HG02623 (cell line): ENCODE measurements around the gene TNFAIP3.
A peak's percentile ranks its signal among the peaks of the same experiment; 100 is the strongest.

ENCODE experiments used
- ATAC-seq: cut with Tn5 transposase; IDR thresholded peaks from one replicate; pipeline ENCODE4 v1.9.1; 2021; ENCODE audit warnings: moderate library complexity; ENCODE audit not compliant: unreplicated experiment

TNFAIP3 gene

GRCh38 chr6:137862419-137863090 lies 4.5 kb upstream of the TNFAIP3 start:
- no peak for ATAC-seq

GRCh38 chr6:137863091-137863797 lies 3.8 kb upstream of the TNFAIP3 start:
- no peak for ATAC-seq

GRCh38 chr6:137864812-137865508 lies 2.1 kb upstream of the TNFAIP3 start:
- no peak for ATAC-seq

GRCh38 chr6:137866200-137866913 lies 702 bp upstream of the TNFAIP3 start:
- peak; percentile 21 for ATAC-seq

GRCh38 chr6:137867685-137868509 lies 838 bp downstream of the TNFAIP3 start:
- no peak for ATAC-seq

- no peak for ATAC-seq
Measured at GRCh38 chr6:137868721-137869548, 1.9 kb downstream of the TNFAIP3 start.

GRCh38 chr6:137869549-137870307 lies 2.7 kb downstream of the TNFAIP3 start:
- no peak for ATAC-seq

- no peak for ATAC-seq
Measured at GRCh38 chr6:137870308-137870644, 3.2 kb downstream of the TNFAIP3 start.

- peak; percentile 18 for ATAC-seq
Measured at GRCh38 chr6:137870744-137871247, 3.7 kb downstream of the TNFAIP3 start.

- ATAC-seq, result no peak
Measured at GRCh38 chr6:137871291-137871690, 4.2 kb downstream of the TNFAIP3 start.

- no peak for ATAC-seq
Measured at GRCh38 chr6:137871831-137872454, 4.9 kb downstream of the TNFAIP3 start.

- ATAC-seq, result no peak
Measured at GRCh38 chr6:137872581-137873115, 5.6 kb downstream of the TNFAIP3 start.

- peak; percentile 46 for ATAC-seq
Measured at GRCh38 chr6:137873273-137873762, 6.3 kb downstream of the TNFAIP3 start.

GRCh38 chr6:137874204-137875057 lies 7.4 kb downstream of the TNFAIP3 start:
- no peak for ATAC-seq

GRCh38 chr6:137875058-137875520 lies 8.0 kb downstream of the TNFAIP3 start:
- no peak for ATAC-seq

- ATAC-seq, result no peak
Measured at GRCh38 chr6:137875606-137876005, 8.5 kb downstream of the TNFAIP3 start.

- no peak for ATAC-seq
Measured at GRCh38 chr6:137876547-137876946, 9.5 kb downstream of the TNFAIP3 start.
